Measurements from ENCODE around the gene IGFBP2. TPM values are rescaled to one million over a fixed set of nuclear protein-coding genes. Genes with fewer than 3 reads are reported as not detected.

Gene IGFBP2
- total and polyA plus RNA-seq, 12 donors, result 14.8 to 253 (median 79.4) TPM

DNA sequence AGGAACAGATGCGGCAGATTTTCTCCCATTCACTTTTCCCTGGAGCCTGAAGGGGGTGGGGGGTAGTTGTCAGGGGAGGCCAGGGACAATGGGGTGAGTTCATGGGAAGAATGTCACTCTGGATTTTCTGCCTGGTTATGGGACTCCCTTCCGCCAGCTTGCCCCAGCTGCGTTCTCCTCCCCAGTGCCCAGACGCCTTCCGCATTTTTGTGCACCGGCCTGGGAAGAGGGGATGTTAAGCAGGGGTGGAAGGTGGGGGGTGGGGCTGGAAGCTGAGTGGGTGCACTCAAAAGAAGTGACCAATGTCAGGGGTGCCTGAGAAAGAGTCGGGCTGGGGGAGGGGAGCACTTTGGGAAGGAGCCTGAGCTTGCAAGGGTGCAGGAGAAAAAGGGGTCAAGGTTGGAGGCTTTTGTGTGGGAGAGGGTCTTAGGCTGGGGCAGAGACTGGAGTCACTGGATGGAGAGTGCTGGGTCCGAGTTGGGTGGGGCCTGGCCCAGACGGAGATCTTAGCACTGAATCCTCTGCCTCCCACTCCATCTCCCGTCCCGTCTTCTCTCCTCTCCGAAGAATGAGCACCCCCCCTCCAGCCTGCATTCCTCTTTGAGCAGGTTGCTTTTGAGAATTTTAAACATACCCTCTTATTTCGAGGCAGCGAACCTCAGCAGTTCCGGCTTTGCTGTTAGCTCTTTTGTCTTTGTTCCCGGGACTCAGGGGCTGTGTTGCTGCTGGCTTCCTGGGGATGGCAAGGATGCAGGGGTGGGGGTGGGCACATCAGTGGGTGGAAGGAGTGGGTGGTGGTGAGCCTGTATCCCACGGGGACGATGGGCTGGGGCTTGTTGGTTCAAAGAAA is 2.7 kb downstream of the IGFBP2 start:
- Histone ChIP-seq H3K4me3 (no peak overlapping the region), H3K27ac (no peak overlapping the region), H3K4me1 (replicated peaks in 1 of 2) (peaks cover 6 to 18% of the 10 kb centered on the region in 2 donors), H3K27me3 (no peaks in the 10 kb centered on the region), H3K9me3 (replicated peaks in 1 of 3) (no peaks in the 10 kb centered on the region), H3K36me3 (replicated peaks in 1 of 2) (no peaks in the 10 kb centered on the region)
- no peak for DNase-seq
- 64 to 76% (median 67%) methylated on average over 18 of the region's 18 CpGs for WGBS, 4 donors
- TF ChIP-seq CTCF (IDR thresholded peaks at IDR 0.05) (no peak), POLR2A (IDR thresholded peaks at IDR 0.05) (no peak)
- intact Hi-C loops (cut with DNase I), result no loop called here

DNA sequence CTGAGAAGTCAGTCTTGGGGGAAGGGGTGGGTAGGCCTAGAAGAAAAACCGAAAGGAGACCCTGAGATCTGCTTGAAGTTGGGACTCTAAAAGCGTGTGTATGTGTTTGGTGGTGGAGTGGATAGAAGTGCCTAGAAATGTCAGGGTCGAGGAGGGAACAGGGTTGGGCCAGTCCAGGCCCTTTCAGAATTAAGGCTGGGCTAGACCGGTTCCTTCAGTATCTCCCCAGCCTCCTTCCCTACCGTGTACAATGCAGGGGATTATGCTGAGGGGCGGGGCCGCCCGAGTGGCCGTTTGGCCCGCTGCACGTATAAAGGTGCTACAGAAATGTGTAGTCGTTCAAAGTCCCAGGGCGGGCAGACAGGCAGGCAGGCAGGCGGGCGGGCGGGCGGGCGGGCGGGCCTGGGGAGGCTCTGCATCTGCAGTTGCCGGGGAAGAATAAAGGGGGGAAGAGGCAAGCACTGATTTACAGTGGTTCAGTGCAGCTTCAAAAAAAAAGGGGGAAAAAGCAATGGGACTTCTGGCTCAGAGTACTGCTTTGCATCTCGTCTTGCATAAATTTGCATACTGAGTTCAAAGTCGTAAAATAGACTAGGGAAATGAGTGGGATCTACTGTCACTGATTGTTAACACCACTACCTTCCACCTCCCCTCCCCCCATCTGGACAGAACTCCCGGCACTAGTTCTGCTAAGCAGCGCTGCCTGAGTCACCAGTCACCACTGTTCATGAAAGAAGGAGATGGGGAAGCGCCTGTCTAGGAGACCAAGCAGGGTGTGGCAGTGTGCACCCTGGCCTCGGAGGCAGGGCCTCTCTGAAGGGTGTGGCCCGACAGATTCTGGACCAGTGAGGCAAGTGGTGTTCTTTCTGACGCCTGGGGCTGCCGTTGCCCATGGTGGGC is 3.6 kb downstream of the IGFBP2 start:
- H3K36me3 ChIP-seq (replicated peaks in 1 of 2), result no peaks in the 10 kb centered on the region
- peaks cover 6 to 18% of the 10 kb centered on the region in 2 donors for H3K4me1 ChIP-seq (replicated peaks in 1 of 2)
- peak in 1 of 7 donors; percentile 63 for DNase-seq
- no peak overlapping the region for H3K27ac ChIP-seq
- H3K9me3 ChIP-seq (replicated peaks in 1 of 3), result no peaks in the 10 kb centered on the region
- WGBS, 4 donors, result 56 to 66% (median 61%) methylated on average over 27 to 29 of the region's 29 CpGs
- no peaks in the 10 kb centered on the region for H3K27me3 ChIP-seq
- intact Hi-C loops (cut with DNase I), result no loop called here
- TF ChIP-seq CTCF (IDR thresholded peaks at IDR 0.05), result no peak
- TF ChIP-seq POLR2A (IDR thresholded peaks at IDR 0.05), result no peak
- no peak overlapping the region for H3K4me3 ChIP-seq

GRCh38 chr2:216637472-216637871 is 4.3 kb downstream of the IGFBP2 start:
- TF ChIP-seq POLR2A (IDR thresholded peaks at IDR 0.05) (no peak), CTCF (IDR thresholded peaks at IDR 0.05) (no peak)
- DNase-seq, result no peak
- no peaks in the 10 kb centered on the region for H3K9me3 ChIP-seq (replicated peaks in 1 of 3)
- H3K27ac ChIP-seq, result no peak overlapping the region
- 64 to 77% (median 74%) methylated on average over 3 of the region's 3 CpGs for WGBS, 4 donors
- H3K36me3 ChIP-seq (replicated peaks in 1 of 2), result no peaks in the 10 kb centered on the region
- H3K27me3 ChIP-seq, result no peaks in the 10 kb centered on the region
- intact Hi-C loops (cut with DNase I), result no loop called here
- peaks cover 6 to 18% of the 10 kb centered on the region in 2 donors for H3K4me1 ChIP-seq (replicated peaks in 1 of 2)
- no peak overlapping the region for H3K4me3 ChIP-seq

DNA sequence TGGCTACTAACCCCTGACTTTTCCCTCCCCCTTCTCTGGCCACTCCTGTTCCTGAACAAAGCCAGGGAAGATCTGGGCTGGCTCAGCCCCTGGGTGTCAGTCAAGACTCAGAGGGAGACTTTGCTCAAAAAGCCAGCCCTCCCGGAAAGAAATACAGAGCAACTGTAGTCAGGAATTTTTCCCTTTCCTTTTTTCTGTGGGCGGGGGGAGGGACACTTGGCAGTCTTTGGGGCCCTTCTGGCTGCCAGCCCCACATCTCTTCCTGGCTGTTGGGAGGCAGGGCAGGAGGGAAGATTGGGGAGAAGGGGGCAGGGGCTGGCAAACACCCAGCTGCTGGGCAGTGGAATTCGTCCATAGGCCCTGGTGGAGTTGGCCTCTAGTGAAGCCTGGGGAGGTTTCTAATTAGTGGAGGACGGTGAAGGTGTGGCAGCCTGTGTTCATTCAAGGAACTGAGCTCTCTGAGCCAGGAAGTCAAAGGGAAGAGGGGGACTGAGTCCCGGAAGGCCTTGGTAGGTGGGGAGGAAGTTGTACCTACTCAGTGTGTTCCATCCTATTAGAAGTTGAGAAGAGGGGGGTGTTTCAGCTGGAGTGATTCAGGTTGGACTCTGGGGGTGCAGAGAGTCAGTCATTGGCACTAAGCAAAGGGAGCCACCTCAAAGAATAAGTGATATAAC is 10.9 kb downstream of the IGFBP2 start:
- H3K27me3 ChIP-seq, result no peaks in the 10 kb centered on the region
- 49 to 71% (median 65%) methylated on average over 5 of the region's 5 CpGs for WGBS, 4 donors
- TF ChIP-seq POLR2A (IDR thresholded peaks at IDR 0.05) (no peak), CTCF (IDR thresholded peaks at IDR 0.05) (no peak)
- H3K36me3 ChIP-seq (replicated peaks in 1 of 2), result no peaks in the 10 kb centered on the region
- DNase-seq, result peak in 1 of 7 donors; percentile 18
- H3K9me3 ChIP-seq (replicated peaks in 1 of 3), result no peaks in the 10 kb centered on the region
- H3K27ac ChIP-seq, result peak overlapping the region in 1 of 5 donors; percentile 38
- peaks cover 11 to 23% of the 10 kb centered on the region in 2 donors for H3K4me1 ChIP-seq (replicated peaks in 1 of 2)
- H3K4me3 ChIP-seq, result no peak overlapping the region
- intact Hi-C loops (cut with DNase I), result no loop called here

Measured in adrenal gland (tissue), 12 donors.